HG02571 (cell line): ENCODE results near the gene NFIA.

ENCODE experiments used
- ATAC-seq: cut with Tn5 transposase; IDR thresholded peaks from one replicate; pipeline ENCODE4 v1.9.1; 2021; ENCODE audit warnings: mild to moderate bottlenecking, moderate library complexity; ENCODE audit not compliant: unreplicated experiment

NFIA gene

DNA sequence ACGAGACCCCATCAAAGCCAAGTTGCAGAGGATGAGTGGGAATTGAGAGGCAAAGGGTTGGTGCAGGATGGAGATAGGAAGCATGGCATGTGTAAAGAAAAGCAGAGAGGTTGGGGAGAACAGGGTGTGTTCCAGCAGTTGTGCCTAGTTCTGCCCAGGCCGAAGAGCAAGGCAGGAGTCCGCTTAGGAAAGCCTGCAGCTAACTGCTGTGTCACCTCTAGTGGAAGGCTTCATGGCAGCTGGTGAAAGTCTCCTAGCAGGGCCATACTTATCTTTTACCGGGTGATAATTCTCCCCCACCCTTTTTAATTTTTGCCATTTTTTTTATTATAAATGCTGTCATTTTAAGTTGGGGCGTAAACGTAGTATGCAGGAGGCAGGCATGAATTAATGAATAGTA, 93.6 kb downstream of the NFIA start:
- ATAC-seq, result no peak

DNA sequence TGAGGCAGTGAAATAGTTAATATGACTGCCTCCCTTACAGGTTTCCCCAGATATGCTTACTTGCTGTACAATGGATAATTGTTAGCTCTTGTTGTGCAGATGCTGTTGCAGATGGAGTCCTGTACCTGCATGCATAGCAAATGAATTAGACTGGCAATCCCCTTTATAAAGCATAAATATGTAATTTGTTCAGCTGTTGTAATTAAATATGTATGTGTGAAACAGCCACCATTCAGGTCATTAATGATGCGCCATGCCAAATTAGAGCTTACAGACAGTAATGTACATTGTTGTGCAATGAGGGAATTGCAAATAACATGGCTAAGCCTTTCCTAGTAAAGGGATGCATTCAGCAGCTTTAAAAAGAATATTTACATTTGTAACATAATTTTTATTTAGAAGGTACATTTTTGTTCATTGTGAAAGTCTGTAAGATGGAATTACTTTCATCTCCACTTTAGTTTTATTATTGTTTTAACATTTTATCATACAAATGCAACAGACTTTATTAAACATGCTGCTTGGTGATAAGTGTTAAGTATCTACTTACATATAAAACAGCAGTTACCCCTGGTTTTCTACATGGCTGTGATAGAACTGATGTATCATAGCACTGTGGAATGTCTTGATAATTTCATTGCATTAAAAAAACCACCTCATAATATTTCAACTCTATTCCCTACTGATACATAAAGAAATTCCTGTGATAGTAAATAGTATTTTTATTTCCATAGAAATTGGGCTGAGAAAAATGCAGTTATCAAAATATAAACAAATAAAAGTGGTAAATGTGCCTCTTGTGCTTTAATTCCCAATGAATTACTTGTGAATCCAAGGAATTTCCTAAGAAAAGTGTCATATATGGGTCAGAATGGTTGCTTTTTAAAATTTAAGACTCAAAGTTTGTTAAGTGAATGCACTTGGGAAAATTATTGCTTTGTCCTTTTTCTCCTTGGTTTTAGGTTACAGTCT, 99.0 kb downstream of the NFIA start:
- ATAC-seq, result no peak

DNA sequence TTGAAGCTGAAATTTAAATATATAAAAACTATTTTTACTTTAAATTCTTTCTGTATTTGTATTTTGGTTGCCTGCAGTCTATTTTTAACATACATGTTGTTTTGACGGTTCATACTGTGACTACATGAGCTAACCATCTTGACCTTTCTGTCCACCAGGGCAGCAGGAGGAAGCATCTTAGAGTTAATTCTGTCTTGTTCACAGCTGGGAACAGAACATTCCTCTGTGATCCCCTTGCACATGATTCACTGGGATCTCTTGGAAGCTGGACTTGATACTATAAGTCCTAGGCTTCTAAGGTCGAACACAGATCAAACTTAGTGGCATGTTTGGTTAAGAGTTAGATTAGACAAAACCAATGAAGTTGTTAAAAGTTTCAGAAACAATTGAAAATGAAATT, 99.7 kb downstream of the NFIA start:
- ATAC-seq, result no peak

DNA sequence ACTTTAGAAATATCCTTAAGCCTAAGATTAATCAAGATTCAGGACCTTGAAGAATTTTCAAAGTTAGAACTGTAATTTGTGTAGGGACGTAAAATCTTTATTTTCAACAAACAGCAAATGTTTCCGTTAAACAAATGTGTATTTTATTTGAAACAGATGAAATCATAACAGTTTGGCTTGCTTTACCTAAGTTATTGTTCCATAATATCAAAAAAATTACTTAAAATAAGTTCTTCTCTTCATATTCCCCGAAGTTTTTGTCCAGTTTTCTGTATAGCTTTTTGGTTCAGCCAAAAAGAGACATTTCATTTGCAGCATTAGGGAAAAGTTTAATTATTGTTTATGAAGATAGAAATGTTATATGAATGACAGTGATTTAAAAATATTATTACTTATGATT, 100.1 kb downstream of the NFIA start:
- no peak for ATAC-seq

DNA sequence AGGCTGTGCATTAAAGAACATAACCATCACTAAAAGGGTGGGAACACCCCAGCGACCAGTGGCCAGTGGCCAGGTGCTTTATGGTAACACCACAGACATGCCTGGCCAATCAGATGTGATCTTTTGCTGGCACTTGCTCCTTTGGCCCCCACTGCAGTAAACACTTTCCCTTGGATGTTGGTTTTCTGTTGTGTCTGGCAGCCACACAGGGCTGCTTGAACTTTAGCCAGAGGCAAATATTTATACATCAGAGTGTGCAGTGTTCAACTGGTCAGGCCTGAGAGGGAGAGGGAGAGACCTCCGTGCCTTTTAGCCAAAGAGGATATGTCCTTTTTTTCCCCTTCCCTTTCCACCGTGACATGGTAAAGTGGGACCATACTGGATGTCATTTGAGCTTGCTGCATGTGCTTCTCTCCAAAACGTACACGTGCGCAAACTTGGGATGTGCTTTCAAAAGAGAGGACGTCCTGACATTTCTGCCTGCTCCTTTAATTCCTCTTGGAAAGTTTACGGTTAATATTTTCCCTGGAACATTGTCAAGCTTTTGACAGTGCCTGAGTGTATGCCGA, 101.2 kb downstream of the NFIA start:
- ATAC-seq, result no peak

DNA sequence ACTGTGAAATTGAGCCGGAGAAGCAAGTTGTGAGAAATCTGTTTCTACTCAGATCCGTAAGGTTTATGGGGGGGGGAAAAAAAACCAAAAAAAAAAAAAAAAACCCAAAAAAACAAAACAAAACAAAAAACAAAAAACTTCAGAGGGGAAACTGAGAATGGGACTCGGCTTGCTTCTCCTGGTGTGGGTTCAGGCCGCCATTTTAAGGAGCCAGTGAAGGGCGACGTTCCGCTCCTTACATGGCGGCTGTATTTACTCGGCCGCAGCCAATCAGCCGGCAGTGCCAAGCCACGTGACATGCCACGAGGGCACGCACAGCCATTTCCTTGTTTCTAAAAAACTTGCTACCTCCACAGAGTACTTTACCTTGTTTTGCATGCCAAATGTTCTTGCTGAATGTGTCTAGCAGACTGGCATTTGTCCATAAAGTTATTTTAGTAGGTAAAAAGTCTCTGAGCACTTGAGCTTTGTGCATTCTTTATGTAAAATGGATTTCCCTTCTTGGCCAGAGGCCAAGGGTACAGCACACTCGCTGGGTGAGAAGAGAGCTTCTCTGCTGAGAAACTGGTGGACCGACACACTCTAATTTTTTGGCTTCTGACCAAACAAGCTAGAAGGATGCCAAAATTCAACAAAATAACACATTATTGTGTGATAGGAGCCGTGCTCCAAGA, 101.8 kb downstream of the NFIA start:
- ATAC-seq, result no peak

DNA sequence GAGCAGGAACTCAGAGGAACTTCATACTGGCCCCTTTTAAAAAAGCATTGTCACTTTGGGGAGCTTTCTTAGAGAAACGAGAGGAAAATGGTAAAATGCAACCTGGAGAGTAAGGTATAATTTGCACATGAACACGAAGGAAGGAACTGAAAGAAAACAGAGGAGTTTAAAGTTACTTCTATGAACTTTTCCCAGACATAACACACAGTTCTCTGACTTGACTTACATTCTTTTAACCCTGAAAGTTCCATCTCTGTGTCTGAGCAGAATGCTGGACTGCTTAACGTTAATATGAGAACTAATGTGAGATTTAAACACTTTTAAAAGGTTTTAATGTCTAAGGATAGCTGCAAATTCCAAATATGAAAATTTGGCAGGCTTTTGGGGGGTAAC, 102.3 kb downstream of the NFIA start:
- no peak for ATAC-seq

DNA sequence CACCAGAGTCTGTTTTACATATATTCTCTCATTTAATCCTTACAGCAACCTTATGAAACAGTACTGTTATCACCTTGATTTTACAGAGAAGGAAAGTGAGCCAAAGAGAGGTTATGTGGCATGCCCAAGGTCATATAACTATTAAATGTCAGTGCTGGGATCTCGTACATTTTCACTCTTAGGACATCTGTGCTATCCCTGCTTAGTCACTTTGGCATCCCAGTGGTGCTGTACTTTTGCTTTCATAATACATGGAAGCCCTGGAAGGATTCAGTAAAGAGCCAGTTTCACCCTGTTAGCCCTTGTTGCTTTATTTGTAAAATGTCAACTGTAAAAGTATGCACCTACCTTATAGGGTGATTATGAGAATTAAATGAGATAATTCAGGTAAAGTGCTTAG, 104.4 kb downstream of the NFIA start:
- ATAC-seq, result no peak

DNA sequence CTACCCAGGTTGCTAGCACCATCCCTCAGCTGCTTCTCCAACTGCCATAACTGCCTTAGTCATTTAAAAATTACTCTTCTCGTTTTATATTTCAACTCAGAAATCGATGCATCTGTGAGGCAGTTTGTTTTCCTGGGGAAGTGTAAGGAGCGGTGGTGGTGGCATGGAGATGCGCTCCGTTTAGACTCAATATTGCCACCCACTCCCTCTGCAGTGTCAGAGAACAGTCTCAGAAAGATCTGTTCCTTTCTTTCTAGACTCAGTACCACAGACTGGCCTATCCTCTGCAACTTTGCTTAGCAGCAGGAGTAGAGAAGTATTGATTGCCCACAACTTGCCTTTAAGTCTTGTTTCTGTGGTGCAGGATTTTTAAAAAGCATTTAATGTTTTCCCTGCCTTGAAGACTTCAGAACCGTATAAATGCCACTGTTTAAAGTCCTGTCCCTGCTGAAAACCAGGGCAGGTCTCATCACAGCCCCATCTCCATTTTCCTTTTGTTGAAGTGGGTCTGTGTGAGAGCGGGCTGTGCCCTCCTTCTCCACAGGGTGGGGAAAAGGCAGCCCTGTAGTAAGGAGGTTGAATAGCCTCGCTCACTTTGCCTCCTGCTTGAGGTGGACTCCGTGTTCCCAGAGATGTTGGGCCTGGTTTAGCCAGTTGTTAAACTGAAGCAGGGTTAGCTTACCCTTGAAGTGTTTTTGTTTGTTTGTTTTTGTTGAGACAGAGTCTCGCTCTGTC, 105.2 kb downstream of the NFIA start:
- no peak for ATAC-seq

DNA sequence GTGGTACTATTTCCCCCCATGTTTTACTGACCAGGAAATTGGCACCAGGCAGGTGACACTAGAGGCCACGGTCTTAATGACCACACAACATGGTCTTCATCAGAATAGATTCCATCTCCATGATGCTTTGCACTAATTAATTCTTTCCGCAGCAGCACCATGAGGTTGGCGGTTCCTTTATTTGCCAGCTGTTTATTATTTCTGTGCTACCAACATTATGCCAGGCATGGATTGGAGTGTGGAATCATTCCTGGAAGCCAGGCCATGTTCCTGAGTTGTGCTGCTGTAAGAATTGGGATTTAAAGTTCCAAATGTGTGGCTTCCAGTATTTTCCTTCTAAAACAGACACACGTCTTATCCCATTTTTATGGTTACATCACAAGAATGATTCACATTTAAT, 107.8 kb downstream of the NFIA start:
- no peak for ATAC-seq

DNA sequence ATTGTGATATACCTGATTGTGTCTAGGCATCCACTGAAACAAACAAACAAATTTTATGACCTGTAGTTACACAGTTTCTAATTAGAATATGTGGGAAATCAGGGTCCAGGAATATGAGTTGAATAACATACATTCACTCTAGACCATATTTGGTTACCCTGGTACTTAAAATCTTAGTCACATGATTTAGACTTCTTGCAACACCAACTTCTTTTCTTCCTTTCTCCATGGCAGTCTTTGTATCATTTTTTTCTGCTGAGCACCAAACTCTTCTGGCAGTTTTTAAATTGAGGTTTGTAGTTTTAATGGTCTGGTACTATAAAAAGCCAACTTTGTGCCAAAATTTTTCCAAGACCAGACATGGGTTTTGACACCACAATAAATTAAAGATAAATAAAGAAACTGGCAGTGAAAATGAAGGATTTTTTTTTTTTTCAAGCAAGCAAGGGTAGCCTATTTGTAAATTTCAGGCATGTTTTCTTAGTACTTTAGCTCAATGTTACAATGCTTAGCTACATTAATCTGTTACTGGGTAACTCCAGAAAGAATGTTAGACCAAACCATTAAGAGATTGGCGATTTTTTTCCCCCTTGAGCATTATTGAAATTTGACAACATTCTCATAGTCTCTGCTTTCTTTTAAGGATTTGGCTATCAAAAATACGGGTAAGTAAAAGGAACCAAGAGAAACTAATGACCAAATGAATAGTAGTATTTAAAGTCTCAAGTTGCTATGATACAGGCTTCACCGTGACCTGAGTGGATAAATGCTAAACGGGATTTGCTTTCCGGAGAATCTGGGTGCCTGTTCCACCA, 108.5 kb downstream of the NFIA start:
- no peak for ATAC-seq

DNA sequence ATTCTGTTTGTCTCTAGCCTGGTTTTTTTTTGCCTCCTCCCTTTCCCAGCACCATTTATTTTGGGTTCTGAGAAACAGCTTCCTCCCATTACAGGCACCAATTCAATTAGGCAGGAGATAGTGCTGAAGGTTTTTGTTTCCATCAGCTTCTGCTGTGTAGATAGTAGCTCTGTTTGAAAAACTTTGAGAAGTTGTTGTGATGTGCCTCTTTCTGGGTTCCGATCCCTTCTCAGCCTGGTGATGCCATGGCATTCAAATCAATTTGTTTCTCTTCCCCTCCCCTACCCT, 109.0 kb downstream of the NFIA start:
- no peak for ATAC-seq

DNA sequence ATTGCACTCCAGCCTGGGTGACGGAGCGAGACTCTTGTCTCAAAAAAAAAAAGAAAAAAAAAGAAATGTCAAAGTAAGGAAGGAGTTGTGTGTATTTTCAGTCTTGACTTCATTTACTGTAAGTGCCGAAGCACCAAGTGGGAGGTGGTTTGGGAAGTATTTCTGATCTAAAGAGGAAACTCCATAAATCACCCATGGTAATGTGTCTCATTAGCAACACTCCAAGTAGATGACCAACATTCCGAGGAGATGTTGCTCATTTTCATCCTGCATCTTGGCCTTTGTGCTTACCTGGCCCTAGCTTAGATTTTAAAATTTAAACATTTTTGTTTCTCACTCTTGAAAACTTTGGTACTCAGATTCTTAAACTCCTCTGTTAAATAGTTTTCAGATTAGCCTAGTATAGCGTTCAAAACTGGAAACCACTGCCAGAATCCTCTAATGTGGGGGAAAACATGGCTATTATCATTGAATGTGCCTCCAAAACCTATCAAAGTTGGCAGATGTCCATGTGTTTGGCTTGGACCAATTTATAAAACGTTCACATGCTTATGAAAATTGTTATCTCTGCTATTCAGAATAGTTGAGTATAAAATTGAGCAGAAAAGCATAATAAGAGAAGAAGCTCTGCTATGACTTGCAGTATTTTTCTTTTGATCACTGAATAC, 110.4 kb downstream of the NFIA start:
- ATAC-seq, result no peak

DNA sequence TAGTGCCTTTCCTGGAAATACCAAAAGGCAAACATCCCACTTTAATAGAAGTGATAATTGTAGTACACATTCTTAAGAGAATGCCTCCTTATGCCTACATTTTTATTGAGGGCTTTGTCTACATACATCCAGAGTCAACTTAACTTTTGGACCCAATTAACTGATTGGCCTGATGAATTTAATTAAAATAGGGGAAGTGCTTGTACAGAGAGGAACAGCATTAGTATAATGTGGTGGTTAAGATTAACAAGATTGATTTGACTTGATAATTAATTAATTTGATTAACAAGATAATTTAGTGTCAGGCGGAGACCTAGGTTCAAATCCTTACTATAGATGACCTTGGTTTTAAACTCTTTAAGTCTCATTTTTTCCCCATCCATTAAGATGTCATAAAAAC, 111.4 kb downstream of the NFIA start:
- ATAC-seq, result no peak

DNA sequence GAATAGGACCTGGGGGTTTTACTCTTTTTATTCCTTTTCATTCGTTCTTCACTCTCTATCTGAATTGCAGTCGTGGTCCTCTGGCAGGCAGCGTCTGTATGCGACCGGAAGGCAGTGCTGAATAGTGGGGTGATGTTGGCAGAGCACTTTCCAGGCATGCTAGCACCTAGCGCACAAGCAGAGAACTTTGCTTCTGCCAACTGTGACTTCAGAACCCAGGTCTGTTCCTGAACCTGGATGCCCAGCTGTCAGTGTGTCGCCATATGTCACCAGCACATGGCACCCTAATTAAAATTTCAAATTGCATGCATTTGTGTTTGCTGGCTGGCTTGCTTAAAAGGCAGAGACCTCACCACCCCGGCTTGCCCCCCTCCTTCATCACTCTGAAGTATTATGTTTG, 116.2 kb downstream of the NFIA start:
- no peak for ATAC-seq

DNA sequence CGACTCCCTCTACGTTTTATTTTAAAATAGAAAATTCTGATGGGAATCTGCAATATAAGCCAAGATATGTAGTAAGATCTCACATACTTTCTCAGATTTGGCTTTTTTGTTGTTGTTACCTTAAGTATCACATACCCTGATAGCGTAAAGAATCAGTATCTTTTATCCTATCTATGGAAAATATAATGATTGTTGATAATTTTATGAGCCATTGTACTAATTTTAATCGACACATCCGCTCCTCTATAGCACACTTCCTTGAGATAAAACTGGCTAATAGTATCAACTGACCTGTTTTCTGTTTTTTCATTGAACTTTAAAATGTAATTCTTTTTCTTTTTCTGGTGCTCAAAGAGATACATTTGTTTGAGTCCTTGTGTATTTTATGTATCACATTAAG, 118.7 kb downstream of the NFIA start:
- ATAC-seq, result no peak

DNA sequence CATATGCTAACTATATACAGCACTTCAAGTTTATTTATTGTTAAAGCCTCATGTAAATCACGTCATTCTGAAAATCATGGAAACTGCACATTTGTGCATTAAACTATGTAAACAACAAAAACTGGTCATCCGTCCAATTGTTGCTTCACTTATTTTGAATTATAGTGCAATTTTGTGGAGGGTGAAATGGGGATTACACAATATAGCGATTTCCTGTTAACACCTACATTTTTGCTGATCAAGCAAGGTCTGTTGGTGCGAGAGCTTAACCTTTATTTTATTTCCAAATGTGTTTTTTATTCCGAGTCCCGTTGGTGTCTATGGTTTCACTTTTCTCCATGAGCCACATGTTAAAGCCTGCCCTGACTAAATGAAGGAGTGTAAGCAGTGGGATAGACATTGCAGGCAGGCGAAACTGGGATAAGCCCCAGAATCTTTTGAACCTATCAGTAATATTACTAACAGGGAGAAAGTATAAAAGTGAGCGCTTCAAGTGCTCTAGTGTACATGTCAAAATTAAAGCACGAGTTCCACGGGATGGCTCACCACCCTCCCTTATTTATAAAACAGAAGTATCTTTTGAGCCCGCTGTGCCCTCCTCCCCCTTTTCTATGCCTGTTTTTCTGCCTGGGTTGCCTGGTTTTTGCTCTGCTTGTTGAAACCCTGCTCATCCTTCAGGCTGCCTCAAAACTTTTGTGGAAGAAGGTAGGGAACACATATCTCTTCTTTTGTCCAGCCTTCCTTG, 120.7 kb downstream of the NFIA start:
- no peak for ATAC-seq

DNA sequence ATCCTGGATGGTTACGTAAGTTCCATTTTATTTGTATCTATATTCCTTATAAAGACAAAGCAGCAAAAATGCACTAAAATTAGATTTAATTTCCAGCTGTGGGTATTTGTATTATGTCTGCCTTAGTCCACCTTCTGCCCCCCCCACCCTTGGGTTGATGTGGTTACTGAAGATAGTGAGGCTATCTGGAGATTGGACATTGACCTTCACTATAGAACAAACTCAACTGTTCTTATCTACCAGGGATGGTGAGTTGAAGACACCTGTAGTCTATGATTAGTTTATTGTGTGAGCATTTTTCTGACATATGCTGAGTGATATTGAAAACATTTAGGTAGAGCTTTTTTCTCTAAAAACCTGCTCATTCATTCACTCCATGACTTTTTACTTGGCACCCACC, 122.2 kb downstream of the NFIA start:
- ATAC-seq, result no peak

DNA sequence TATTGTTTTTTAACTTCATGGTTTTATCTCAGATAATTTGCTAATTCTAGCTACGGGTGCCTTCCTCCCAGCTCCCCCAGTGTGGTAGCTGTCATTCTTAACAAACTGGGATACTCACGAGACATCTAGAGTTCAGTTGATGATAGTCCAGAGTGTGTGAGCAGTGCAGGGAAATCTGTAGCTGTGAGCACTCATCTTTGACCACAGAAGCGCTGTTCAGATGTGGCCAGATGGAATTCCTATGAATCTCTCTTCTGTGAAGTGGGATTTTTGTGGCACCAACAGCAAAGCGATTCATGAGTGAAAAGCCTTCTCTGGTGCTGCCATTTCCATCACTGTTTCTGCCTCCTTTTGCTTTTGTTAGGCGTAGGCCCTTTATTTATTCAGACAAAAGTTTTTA, 125.1 kb downstream of the NFIA start:
- no peak for ATAC-seq

DNA sequence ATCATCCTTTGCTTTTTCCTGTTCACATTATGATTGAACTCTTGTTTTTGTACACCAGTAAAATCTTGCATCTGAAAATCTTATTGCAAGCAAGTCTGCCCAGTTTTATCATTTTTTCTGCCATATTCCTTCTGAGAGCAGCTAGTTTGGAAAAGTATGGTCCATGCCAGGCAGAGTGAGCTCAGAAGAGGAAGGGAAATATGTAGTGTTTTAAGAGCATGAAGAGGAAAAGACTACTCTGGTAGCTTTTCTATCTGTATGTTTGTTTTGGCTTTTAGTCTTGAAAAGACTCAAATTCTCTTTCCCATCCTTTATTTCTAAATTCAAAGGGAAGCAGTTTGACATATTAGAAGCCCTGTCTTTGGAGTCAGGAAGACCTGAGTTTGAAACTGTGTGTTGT, 125.8 kb downstream of the NFIA start:
- ATAC-seq, result no peak
